IPS DF 19.7 (cell line): ENCODE data around the gene DENND1A.

Experiments used
- DNase-seq: peaks from one replicate; pipeline ENCODE4 v3.0.0-alpha.2; 2013; ENCODE audit warnings: low read depth, low spot score

The DENND1A gene

GRCh38 chr9:123727332-123727731 is 202.6 kb downstream of the DENND1A start:
- DNase-seq: no peak

GRCh38 chr9:123725389-123725788 is 204.5 kb downstream of the DENND1A start:
- no peak for DNase-seq

- no peak for DNase-seq
These were observed 205.6 kb downstream of the DENND1A start for GRCh38 chr9:123724211-123724796.

GRCh38 chr9:123723135-123723875 is 206.6 kb downstream of the DENND1A start:
- DNase-seq: no peak

- no peak for DNase-seq
These were observed 207.5 kb downstream of the DENND1A start for GRCh38 chr9:123722378-123722777.

- no peak for DNase-seq
These were observed 211.7 kb downstream of the DENND1A start for GRCh38 chr9:123718188-123718587.

- no peak for DNase-seq
These were observed 212.2 kb downstream of the DENND1A start for GRCh38 chr9:123717581-123718175.

GRCh38 chr9:123716339-123716945 is 213.5 kb downstream of the DENND1A start:
- DNase-seq: no peak

- no peak for DNase-seq
These were observed 214.7 kb downstream of the DENND1A start for GRCh38 chr9:123715258-123715657.

GRCh38 chr9:123713282-123713681 is 216.6 kb downstream of the DENND1A start:
- no peak for DNase-seq

GRCh38 chr9:123712399-123712798 is 217.5 kb downstream of the DENND1A start:
- no peak for DNase-seq

- DNase-seq: no peak
These were observed 219.6 kb downstream of the DENND1A start for GRCh38 chr9:123710299-123710698.

- DNase-seq: no peak
These were observed 227.4 kb downstream of the DENND1A start for GRCh38 chr9:123702483-123702882.

- DNase-seq: no peak
These were observed 232.2 kb downstream of the DENND1A start for GRCh38 chr9:123697686-123698085.

- no peak for DNase-seq
These were observed 233.4 kb downstream of the DENND1A start for GRCh38 chr9:123696476-123696875.

- no peak for DNase-seq
These were observed 234.5 kb downstream of the DENND1A start for GRCh38 chr9:123695386-123695785.

GRCh38 chr9:123691765-123692303 is 238.1 kb downstream of the DENND1A start:
- no peak for DNase-seq

GRCh38 chr9:123689701-123690428 is 240.1 kb downstream of the DENND1A start:
- no peak for DNase-seq

GRCh38 chr9:123687246-123687751 is 242.6 kb downstream of the DENND1A start:
- no peak for DNase-seq

GRCh38 chr9:123686829-123687192 is 243.1 kb downstream of the DENND1A start:
- no peak for DNase-seq

- DNase-seq: no peak
These were observed 243.6 kb downstream of the DENND1A start for GRCh38 chr9:123686131-123686828.
